ENCODE data around the gene TMEM11.

DNA sequence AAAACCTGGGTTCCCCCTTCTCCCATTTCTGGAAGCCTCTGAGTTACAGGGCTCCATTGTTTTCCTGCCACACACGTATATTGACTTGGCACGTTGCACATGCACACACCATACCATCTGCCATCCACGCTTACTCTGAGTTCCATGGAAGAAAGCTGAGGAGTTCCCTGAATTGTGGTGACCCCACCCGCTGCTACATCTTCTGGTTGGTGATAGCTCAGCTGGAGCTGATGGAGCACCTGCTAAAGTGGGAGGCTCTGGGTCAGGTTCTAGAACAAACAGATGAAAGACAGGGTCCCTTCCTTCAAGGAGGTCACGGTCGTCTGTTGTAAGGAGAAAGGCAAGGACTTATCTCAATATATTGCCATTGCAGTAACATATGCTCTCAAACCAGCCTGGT is 41.1 kb downstream of the TMEM11 start:
- TF ChIP-seq, protein P1, sequence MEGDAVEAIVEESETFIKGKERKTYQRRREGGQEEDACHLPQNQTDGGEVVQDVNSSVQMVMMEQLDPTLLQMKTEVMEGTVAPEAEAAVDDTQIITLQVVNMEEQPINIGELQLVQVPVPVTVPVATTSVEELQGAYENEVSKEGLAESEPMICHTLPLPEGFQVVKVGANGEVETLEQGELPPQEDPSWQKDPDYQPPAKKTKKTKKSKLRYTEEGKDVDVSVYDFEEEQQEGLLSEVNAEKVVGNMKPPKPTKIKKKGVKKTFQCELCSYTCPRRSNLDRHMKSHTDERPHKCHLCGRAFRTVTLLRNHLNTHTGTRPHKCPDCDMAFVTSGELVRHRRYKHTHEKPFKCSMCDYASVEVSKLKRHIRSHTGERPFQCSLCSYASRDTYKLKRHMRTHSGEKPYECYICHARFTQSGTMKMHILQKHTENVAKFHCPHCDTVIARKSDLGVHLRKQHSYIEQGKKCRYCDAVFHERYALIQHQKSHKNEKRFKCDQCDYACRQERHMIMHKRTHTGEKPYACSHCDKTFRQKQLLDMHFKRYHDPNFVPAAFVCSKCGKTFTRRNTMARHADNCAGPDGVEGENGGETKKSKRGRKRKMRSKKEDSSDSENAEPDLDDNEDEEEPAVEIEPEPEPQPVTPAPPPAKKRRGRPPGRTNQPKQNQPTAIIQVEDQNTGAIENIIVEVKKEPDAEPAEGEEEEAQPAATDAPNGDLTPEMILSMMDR (IDR thresholded peaks at IDR 0.05; ENCODE audit: control extremely low read depth in 1 of 3, insufficient read depth in 1 of 3, low read depth in 1 of 3, low read length in 3 of 3), result no peak
- TF ChIP-seq POLR2AphosphoS5 (IDR thresholded peaks at IDR 0.05; ENCODE audit: low read depth, low read length), result no peak
- no peak for TF ChIP-seq SP2 (IDR thresholded peaks at IDR 0.05; ENCODE audit: low read length)
- TF ChIP-seq SIRT6 (IDR thresholded peaks at IDR 0.05; ENCODE audit: low read length), result no peak
- TF ChIP-seq FOSL1 (IDR thresholded peaks at IDR 0.05; ENCODE audit: insufficient read depth, low read depth, low read length), result no peak
- TF ChIP-seq POLR2A (IDR thresholded peaks at IDR 0.05; ENCODE audit: control extremely low read depth in 1 of 2, low read depth in 2 of 2, low read length in 2 of 2), result no peak

Measured in H1 (cell line).